ENCODE results near the gene DUOXA2. TPM values are rescaled to one million over a fixed set of nuclear protein-coding genes. Genes with fewer than 3 reads are reported as not detected.
"Not testable (repeated sequence)": the region's sequence is repeated elsewhere in the genome, so short reads cannot be mapped to it uniquely, and the experiment has no call there.

The DUOXA2 gene
- total RNA-seq, 1 donor from 2014 or later: not detected

- intact Hi-C loops (cut with micrococcal nuclease): no loop called here
These were observed 20.8 kb downstream of the DUOXA2 start for GRCh38 chr15:45134682-45135604.

- intact Hi-C loops (cut with micrococcal nuclease): not testable (repeated sequence)
These were observed 21.7 kb downstream of the DUOXA2 start for GRCh38 chr15:45135705-45136377.

GRCh38 chr15:45136378-45136764 is 22.2 kb downstream of the DUOXA2 start:
- intact Hi-C loops (cut with micrococcal nuclease): no loop called here

- intact Hi-C loops (cut with micrococcal nuclease): no loop called here
These were observed 23.6 kb downstream of the DUOXA2 start for GRCh38 chr15:45137703-45138102.

GRCh38 chr15:45138814-45139765 is 25.0 kb downstream of the DUOXA2 start:
- intact Hi-C loops (cut with micrococcal nuclease): no loop called here

GRCh38 chr15:45139770-45140169 is 25.6 kb downstream of the DUOXA2 start:
- intact Hi-C loops (cut with micrococcal nuclease): no loop called here

GRCh38 chr15:45140557-45141250 is 26.6 kb downstream of the DUOXA2 start:
- intact Hi-C loops (cut with micrococcal nuclease): no loop called here

- intact Hi-C loops (cut with micrococcal nuclease): no loop called here
These were observed 27.3 kb downstream of the DUOXA2 start for GRCh38 chr15:45141386-45141785.

GRCh38 chr15:45143056-45143455 is 28.9 kb downstream of the DUOXA2 start:
- intact Hi-C loops (cut with micrococcal nuclease): no loop called here

GRCh38 chr15:45143946-45144345 is 29.8 kb downstream of the DUOXA2 start:
- intact Hi-C loops (cut with micrococcal nuclease): no loop called here

GRCh38 chr15:45144775-45145174 is 30.6 kb downstream of the DUOXA2 start:
- intact Hi-C loops (cut with micrococcal nuclease): no loop called here

- intact Hi-C loops (cut with micrococcal nuclease): no loop called here
These were observed 32.3 kb downstream of the DUOXA2 start for GRCh38 chr15:45146405-45146804.

GRCh38 chr15:45147606-45148005 is 33.5 kb downstream of the DUOXA2 start:
- intact Hi-C loops (cut with micrococcal nuclease): no loop called here

GRCh38 chr15:45148076-45149059 is 34.2 kb downstream of the DUOXA2 start:
- intact Hi-C loops (cut with micrococcal nuclease): no loop called here

- intact Hi-C loops (cut with micrococcal nuclease): no loop called here
These were observed 34.9 kb downstream of the DUOXA2 start for GRCh38 chr15:45149060-45149459.

- intact Hi-C loops (cut with micrococcal nuclease): no loop called here
These were observed 36.4 kb downstream of the DUOXA2 start for GRCh38 chr15:45150481-45150880.

GRCh38 chr15:45150997-45151396 is 36.9 kb downstream of the DUOXA2 start:
- intact Hi-C loops (cut with micrococcal nuclease): no loop called here

- intact Hi-C loops (cut with micrococcal nuclease): no loop called here
These were observed 38.1 kb downstream of the DUOXA2 start for GRCh38 chr15:45151998-45152828.

- intact Hi-C loops (cut with micrococcal nuclease): no loop called here
These were observed 41.6 kb downstream of the DUOXA2 start for GRCh38 chr15:45155739-45156138.
